Glutamatergic neuron (in vitro differentiated cells): ENCODE data around the gene SOHLH2. TPM values are rescaled to one million over a fixed set of nuclear protein-coding genes. Genes with fewer than 3 reads are reported as not detected.

Experiments used
- DNase-seq: peaks from one replicate; pipeline ENCODE4 v3.0.0; 2022
- H3K27ac Mint-ChIP-seq: one replicate; pipeline ENCODE4 v1.8.0; 2020; ENCODE audit warnings: mild to moderate bottlenecking, mixed read lengths, inconsistent platforms; ENCODE audit not compliant: unreplicated experiment
- H3K27me3 Mint-ChIP-seq: one replicate; pipeline ENCODE4 v1.8.0; 2020; ENCODE audit warnings: mild to moderate bottlenecking, moderate library complexity, mixed read lengths, inconsistent platforms; ENCODE audit not compliant: unreplicated experiment
- H3K36me3 Mint-ChIP-seq: one replicate; pipeline ENCODE4 v1.8.0; 2020; ENCODE audit warnings: mild to moderate bottlenecking, mixed read lengths, inconsistent platforms; ENCODE audit not compliant: unreplicated experiment
- H3K4me1 Mint-ChIP-seq: one replicate; pipeline ENCODE4 v1.8.0; 2020; ENCODE audit warnings: mild to moderate bottlenecking, low read depth, mixed read lengths, inconsistent platforms; ENCODE audit not compliant: unreplicated experiment
- H3K4me3 Mint-ChIP-seq: one replicate; pipeline ENCODE4 v1.8.0; 2020; ENCODE audit warnings: mild to moderate bottlenecking, mixed read lengths, inconsistent platforms; ENCODE audit not compliant: unreplicated experiment
- H3K9me3 Mint-ChIP-seq: one replicate; pipeline ENCODE4 v1.8.0; 2020; ENCODE audit warnings: mild to moderate bottlenecking, moderate library complexity, mixed read lengths, inconsistent platforms; ENCODE audit not compliant: unreplicated experiment
- CTCF ChIP-seq: fragments of 200-600 bp; sonication (generic); IDR thresholded peaks from one replicate; pipeline ENCODE4 v1.5.0; 2021; ENCODE audit not compliant: partially characterized antibody, unreplicated experiment
- total RNA-seq: library from RNA; stranded (reverse); fragmentation: NEBNext Ultra II Directional; extraction: Animal tissue kit (Norgen Biotek cat#: 25700); gene quantifications from one replicate; pipeline ENCODE4 v1.2.1, GENCODE V29; 2021; ENCODE audit not compliant: unreplicated experiment

Gene SOHLH2
- total RNA-seq, 1 donor from 2014 or later: 0.78 TPM

DNA sequence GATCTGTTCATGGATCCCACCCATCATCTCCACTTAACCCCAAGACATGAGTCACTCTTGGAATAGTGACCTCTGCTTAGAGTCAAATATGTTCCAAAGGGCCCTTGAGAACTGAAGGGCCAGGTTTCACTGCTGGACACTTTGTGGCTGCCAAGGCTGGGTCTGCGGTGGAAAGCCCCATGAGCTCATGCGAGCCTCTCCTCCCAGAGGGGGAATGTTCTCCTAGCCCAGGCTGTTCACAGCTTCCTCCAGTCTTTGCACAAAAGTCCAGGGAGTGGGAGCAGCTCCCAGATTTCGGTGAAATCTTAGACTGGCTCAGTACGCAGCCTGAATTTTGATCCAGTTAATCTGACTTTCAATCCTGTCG is 82.4 kb downstream of the SOHLH2 start:
- H3K27me3 Mint-ChIP-seq: peaks cover 10% of the 10 kb centered on the region
- peak overlapping the region; percentile 77 for H3K27ac Mint-ChIP-seq
- DNase-seq: no peak
- peaks cover 2% of the 10 kb centered on the region for H3K4me1 Mint-ChIP-seq
- no peaks in the 10 kb centered on the region for H3K36me3 Mint-ChIP-seq
- TF ChIP-seq CTCF: no peak
- H3K9me3 Mint-ChIP-seq: peaks cover 10% of the 10 kb centered on the region
- H3K4me3 Mint-ChIP-seq: peak overlapping the region; percentile 67

GRCh38 chr13:36131222-36131930 is 83.0 kb downstream of the SOHLH2 start, which contains the start of gene DCLK1:
DCLK1 (minus strand) TSS chr13:36131382.
- Mint-ChIP-seq H3K36me3 (no peaks in the 10 kb centered on the region), H3K27ac (peak within 1 kb of the TSS; percentile 92), H3K9me3 (peaks cover 10% of the 10 kb centered on the region), H3K27me3 (peaks cover 10% of the 10 kb centered on the region), H3K4me3 (peak within 1 kb of the TSS; percentile 98), H3K4me1 (peaks cover 2% of the 10 kb centered on the region)
- no peak for TF ChIP-seq CTCF
- peak; percentile 84 for DNase-seq

GRCh38 chr13:36130552-36131221 is 83.7 kb downstream of the SOHLH2 start:
- Mint-ChIP-seq H3K4me3 (peak overlapping the region; percentile 98), H3K36me3 (no peaks in the 10 kb centered on the region), H3K27me3 (peaks cover 10% of the 10 kb centered on the region), H3K9me3 (peaks cover 10% of the 10 kb centered on the region), H3K27ac (peak overlapping the region; percentile 92), H3K4me1 (peaks cover 2% of the 10 kb centered on the region)
- peak; percentile 63 for DNase-seq
- TF ChIP-seq CTCF: no peak

DNA sequence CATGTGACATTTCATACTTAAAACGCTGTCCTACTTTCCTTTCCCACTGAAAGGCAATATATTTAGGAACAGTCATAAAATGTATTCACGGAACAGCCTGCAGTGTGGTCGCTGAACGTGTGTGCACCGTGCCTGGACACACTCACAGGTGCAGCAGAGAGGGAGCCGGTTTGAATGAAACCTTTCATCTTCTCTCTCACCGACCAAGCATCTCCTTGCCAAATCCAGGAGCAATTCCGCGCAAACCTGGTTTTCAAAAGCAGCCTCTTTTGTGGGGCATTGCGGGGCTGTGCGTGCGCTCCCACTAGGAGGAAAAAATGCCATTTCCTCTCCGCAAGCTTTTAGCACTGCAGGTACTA is 84.2 kb downstream of the SOHLH2 start:
- Mint-ChIP-seq H3K36me3 (no peaks in the 10 kb centered on the region), H3K27me3 (peaks cover 10% of the 10 kb centered on the region), H3K27ac (peak overlapping the region; percentile 92), H3K4me1 (peaks cover 2% of the 10 kb centered on the region), H3K4me3 (peak overlapping the region; percentile 98), H3K9me3 (peaks cover 10% of the 10 kb centered on the region)
- TF ChIP-seq CTCF: no peak
- DNase-seq: peak; percentile 16

DNA sequence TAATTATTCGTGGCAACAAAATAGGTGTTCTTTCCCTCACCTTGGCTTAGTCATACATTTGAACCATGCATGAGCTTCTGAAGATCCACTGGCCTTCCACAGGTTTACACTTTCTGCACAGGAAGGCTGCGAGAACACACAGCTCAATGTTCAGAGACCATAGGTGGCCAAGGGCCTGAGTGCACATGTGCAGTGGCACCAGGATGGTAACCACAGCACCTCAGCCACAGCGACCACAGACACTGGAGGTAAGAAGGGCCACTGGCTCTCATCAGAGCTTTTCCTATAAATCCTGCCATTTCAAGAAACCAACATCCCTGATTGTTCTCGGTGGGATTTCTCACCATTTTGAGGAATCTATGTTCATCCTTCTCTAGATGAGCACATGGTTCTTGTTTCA is 84.8 kb downstream of the SOHLH2 start:
- TF ChIP-seq CTCF: no peak
- Mint-ChIP-seq H3K4me3 (peak overlapping the region; percentile 98), H3K27ac (no peak overlapping the region), H3K4me1 (peaks cover 2% of the 10 kb centered on the region), H3K27me3 (peaks cover 10% of the 10 kb centered on the region), H3K9me3 (peaks cover 10% of the 10 kb centered on the region), H3K36me3 (peaks cover 3% of the 10 kb centered on the region)
- DNase-seq: no peak
